HG03175 (cell line): ENCODE data around the gene CIPC.

Source experiments
- ATAC-seq: cut with Tn5 transposase; IDR thresholded peaks from one replicate; pipeline ENCODE4 v1.9.1; 2021; ENCODE audit warnings: mild to moderate bottlenecking, moderate library complexity; ENCODE audit not compliant: unreplicated experiment

The CIPC gene

GRCh38 chr14:77097700-77098528 is at the start of gene CIPC:
Gene CIPC (plus strand): TSS chr14:77098258. CDS start chr14:77105709, 7,451 bp downstream.
- peak; percentile 85 for ATAC-seq

- no peak for ATAC-seq
Observed at GRCh38 chr14:77051116-77051515, 46.9 kb upstream of the CIPC start.

GRCh38 chr14:77052281-77053044 is 45.6 kb upstream of the CIPC start:
- ATAC-seq = no peak

- no peak for ATAC-seq
Observed at GRCh38 chr14:77053046-77053841, 44.8 kb upstream of the CIPC start.

GRCh38 chr14:77055306-77055705 is 42.8 kb upstream of the CIPC start:
- ATAC-seq = no peak

GRCh38 chr14:77055981-77056380 is 42.1 kb upstream of the CIPC start:
- ATAC-seq = no peak

- no peak for ATAC-seq
Observed at GRCh38 chr14:77058117-77058516, 39.9 kb upstream of the CIPC start.

GRCh38 chr14:77058785-77059184 is 39.3 kb upstream of the CIPC start:
- ATAC-seq = no peak

GRCh38 chr14:77059276-77059915 is 38.7 kb upstream of the CIPC start:
- no peak for ATAC-seq

- no peak for ATAC-seq
Observed at GRCh38 chr14:77061630-77062257, 36.3 kb upstream of the CIPC start.

GRCh38 chr14:77062261-77062660 is 35.8 kb upstream of the CIPC start:
- ATAC-seq = no peak

- no peak for ATAC-seq
Observed at GRCh38 chr14:77063571-77064171, 34.4 kb upstream of the CIPC start.

- ATAC-seq = no peak
Observed at GRCh38 chr14:77064521-77065178, 33.4 kb upstream of the CIPC start.

- ATAC-seq = no peak
Observed at GRCh38 chr14:77065851-77066577, 32.0 kb upstream of the CIPC start.

GRCh38 chr14:77066578-77067172 is 31.4 kb upstream of the CIPC start:
- no peak for ATAC-seq

GRCh38 chr14:77067632-77068516 is 30.2 kb upstream of the CIPC start:
- ATAC-seq = peak; percentile 59

- ATAC-seq = no peak
Observed at GRCh38 chr14:77068517-77069200, 29.4 kb upstream of the CIPC start.
